Activated T-helper 1 cell treated with anti-CD3 and anti-CD28 coated beads, Interleukin-12 subunit alpha, Interleukin-12 subunit beta, Interleukin-2, Interleukin-4 antibody, amounts not matched to agents 30 ng/mL and 10 ng/mL and 1 ng/mL, durations not matched to agents 14 hours and 24 hours and 36 hours (primary cell): Measurements from ENCODE around the gene PTPRC. TPM values are rescaled to one million over a fixed set of nuclear protein-coding genes. Genes with fewer than 3 reads are reported as not detected.

ENCODE experiments used
- DNase-seq: peaks from one replicate; pipeline ENCODE4 v3.0.0; 2021; ENCODE audit warnings: low spot score
- H3K27ac Mint-ChIP-seq: one replicate; pipeline ENCODE4 v1.8.0; 2021; ENCODE audit warnings: mild to moderate bottlenecking, mixed read lengths
- H3K27me3 Mint-ChIP-seq: one replicate; pipeline ENCODE4 v1.8.0; 2022; ENCODE audit warnings: mild to moderate bottlenecking, moderate library complexity, mixed read lengths; ENCODE audit not compliant: insufficient read depth
- H3K36me3 Mint-ChIP-seq: one replicate; pipeline ENCODE4 v1.8.0; 2021; ENCODE audit warnings: low read depth, mixed read lengths
- H3K4me1 Mint-ChIP-seq: one replicate; pipeline ENCODE4 v1.8.0; 2021; ENCODE audit warnings: low read depth, mixed read lengths
- H3K4me3 Mint-ChIP-seq: one replicate; pipeline ENCODE4 v1.8.0; 2021; ENCODE audit warnings: mild to moderate bottlenecking, moderate library complexity, mixed read lengths
- H3K9me3 Mint-ChIP-seq: one replicate; pipeline ENCODE4 v1.8.0; 2021; ENCODE audit warnings: mixed read lengths
- intact Hi-C: fragments of 100-400 bp; cut with micrococcal nuclease; formaldehyde crosslinking; loops from one replicate; pipeline ENCODE4 v1.15.1; 2024
- total RNA-seq: library from RNA; stranded (reverse); gene quantifications from 2 replicates; pipeline ENCODE4 v1.2.3, GENCODE V29; 2022

Gene PTPRC
- total RNA-seq, 1 donor from 2014 or later = 512 TPM

DNA sequence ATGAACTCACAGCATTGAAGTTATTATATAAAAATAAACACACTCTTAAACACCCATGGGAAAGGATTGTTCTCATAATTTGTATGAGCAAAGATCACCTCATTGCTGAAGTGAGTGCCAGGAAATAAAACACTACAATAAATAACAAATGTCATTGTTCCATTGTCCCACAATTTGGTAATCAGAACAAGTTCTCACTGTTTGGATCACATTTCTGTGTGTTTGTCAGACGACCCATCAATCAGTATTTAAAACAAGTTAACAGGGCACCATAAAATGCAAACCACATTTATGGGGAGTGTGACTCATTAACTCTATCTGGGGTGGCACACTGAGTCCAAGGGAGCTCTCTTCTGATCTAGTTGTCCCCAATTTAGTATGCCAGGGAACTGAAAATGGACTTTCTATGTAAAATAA is 124.5 kb downstream of the PTPRC start:
- H3K36me3 Mint-ChIP-seq = peaks cover 1% of the 10 kb centered on the region
- DNase-seq = no peak
- H3K27ac Mint-ChIP-seq = no peak overlapping the region
- H3K4me1 Mint-ChIP-seq = peaks cover 29% of the 10 kb centered on the region
- peaks cover 3% of the 10 kb centered on the region for H3K9me3 Mint-ChIP-seq
- intact Hi-C loops = loop anchor here (2.0 kb wide), 1 partner anchor 349 kb away; no protein-coding TSS in a partner anchor
- no peaks in the 10 kb centered on the region for H3K27me3 Mint-ChIP-seq
- no peak overlapping the region for H3K4me3 Mint-ChIP-seq

DNA sequence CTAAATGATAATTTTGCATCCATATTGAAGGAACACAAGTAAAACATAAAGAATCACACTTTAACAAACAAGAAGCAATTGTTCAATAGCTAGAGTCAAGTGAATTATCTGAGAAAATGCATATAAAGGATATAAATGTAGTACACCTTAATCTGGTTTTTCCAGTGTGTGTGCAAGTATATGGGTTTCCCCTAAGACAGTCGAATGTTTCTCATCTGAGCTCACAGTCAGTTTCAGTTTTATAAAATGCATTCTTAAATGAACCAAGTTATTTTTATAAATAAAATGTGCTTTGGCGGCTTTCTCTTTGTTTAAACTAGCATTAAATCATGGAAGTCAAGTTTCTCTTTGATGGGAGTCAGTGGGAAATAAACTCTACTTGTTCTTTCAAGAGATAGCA is 125.9 kb downstream of the PTPRC start:
- H3K27ac Mint-ChIP-seq = no peak overlapping the region
- H3K27me3 Mint-ChIP-seq = peaks cover 3% of the 10 kb centered on the region
- no peak for DNase-seq
- peaks cover 1% of the 10 kb centered on the region for H3K36me3 Mint-ChIP-seq
- intact Hi-C loops = loop anchor here (2.0 kb wide), 1 partner anchor 20 kb away; no protein-coding TSS in a partner anchor
- H3K9me3 Mint-ChIP-seq = peaks cover 3% of the 10 kb centered on the region
- H3K4me3 Mint-ChIP-seq = no peak overlapping the region
- peaks cover 29% of the 10 kb centered on the region for H3K4me1 Mint-ChIP-seq

DNA sequence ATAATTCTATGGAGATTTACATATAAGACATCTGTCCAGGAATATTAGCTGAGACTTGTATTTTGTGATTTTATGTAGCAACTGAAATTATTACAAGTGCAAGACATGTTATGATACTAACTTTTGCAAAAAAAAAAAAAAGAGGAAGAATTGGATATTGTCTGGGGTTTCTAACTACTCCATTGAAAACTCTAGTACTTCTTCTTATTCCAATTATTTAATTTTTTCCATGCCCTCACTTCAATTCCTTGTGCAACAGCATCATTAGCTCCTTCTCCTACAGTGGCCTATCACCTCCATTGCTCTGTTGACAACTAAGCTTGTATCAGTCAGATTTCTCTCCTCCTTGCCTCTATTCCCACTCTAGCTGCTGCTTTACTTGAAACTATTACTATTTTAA is 126.6 kb downstream of the PTPRC start:
- Mint-ChIP-seq H3K4me3 (no peak overlapping the region), H3K9me3 (peaks cover 3% of the 10 kb centered on the region), H3K36me3 (peaks cover 1% of the 10 kb centered on the region), H3K27ac (no peak overlapping the region), H3K27me3 (peaks cover 5% of the 10 kb centered on the region), H3K4me1 (peaks cover 29% of the 10 kb centered on the region)
- DNase-seq = no peak
- intact Hi-C loops = loop anchor here (2.0 kb wide), 1 partner anchor 21 kb away; no protein-coding TSS in a partner anchor

DNA sequence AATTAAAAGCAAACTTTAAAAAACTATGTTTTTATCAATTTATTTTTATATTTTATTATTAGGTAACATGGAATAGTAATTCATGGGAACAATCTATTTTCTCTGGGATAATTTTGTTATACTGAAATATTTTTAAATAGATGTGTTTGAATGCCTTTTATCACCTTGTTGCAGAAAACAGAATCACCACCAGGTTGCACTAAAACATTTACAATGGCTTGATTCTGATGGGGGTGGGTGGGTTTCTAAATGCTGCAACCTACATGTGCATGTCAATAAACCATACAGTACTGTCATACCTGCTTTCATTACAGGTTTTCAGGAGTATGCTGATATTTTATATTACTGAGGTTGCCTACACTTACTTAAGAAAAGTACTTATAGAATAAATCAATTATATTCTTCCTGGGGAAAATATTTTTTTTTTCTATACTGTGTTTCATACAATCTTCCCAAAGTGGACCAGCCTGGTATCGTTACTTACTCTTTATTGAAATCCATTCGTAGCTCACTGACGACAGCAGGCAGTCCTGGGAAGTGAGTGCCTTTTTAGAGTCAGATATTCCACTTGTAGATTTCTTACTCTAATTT is 132.8 kb downstream of the PTPRC start:
- DNase-seq = no peak
- peaks cover 11% of the 10 kb centered on the region for H3K4me1 Mint-ChIP-seq
- intact Hi-C loops = loop anchor here (1.0 to 5.0 kb wide), 6 partner anchors 166 to 781 kb away; no protein-coding TSS in a partner anchor
- H3K27ac Mint-ChIP-seq = no peak overlapping the region
- H3K9me3 Mint-ChIP-seq = no peaks in the 10 kb centered on the region
- peaks cover 5% of the 10 kb centered on the region for H3K27me3 Mint-ChIP-seq
- peaks cover 4% of the 10 kb centered on the region for H3K36me3 Mint-ChIP-seq
- no peak overlapping the region for H3K4me3 Mint-ChIP-seq

DNA sequence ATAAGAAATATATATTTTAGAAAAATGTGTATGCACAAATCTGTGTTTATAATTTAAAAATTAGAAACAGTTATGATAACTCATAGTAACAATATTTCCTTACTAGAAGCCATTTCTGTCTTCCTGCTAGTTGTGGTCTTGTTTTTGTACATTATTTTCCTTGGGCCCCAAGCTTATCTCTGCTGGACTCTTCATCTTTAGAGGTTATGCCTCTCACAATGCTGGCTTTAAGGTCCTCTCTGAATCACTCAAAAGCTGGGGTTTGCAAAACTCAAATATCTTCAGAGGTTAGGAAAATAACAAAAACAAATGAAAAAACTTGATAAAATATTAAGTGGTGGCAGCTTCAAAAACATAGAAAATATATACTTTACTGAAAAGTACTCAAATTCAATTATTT is 133.8 kb downstream of the PTPRC start:
- intact Hi-C loops = loop anchor here (5.0 kb wide), 3 partner anchors 165 to 780 kb away; no protein-coding TSS in a partner anchor
- Mint-ChIP-seq H3K36me3 (peaks cover 3% of the 10 kb centered on the region), H3K4me1 (peaks cover 20% of the 10 kb centered on the region), H3K9me3 (no peaks in the 10 kb centered on the region), H3K4me3 (no peak overlapping the region), H3K27me3 (peaks cover 5% of the 10 kb centered on the region), H3K27ac (no peak overlapping the region)
- DNase-seq = no peak

DNA sequence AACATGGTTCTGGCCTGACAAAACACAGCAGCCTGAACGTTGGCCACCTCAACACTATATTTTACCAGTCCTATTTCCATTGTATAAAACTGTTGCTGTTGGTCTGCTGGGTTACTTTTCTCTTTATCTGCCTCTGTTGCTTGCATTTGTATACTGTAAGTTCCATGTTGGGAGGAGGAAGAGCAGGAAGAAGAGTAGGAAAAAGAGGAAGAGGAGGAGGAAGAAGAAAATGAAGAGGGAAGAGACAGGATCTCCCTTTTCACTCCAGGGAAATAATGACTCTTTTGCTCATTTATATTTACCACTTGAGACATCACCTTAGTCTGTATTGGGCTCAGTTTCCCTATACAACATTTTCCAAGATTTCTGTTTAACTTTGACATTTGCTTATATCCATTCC is 134.2 kb downstream of the PTPRC start:
- peaks cover 5% of the 10 kb centered on the region for H3K27me3 Mint-ChIP-seq
- H3K36me3 Mint-ChIP-seq = peaks cover 3% of the 10 kb centered on the region
- no peaks in the 10 kb centered on the region for H3K9me3 Mint-ChIP-seq
- DNase-seq = no peak
- peaks cover 24% of the 10 kb centered on the region for H3K4me1 Mint-ChIP-seq
- H3K27ac Mint-ChIP-seq = no peak overlapping the region
- H3K4me3 Mint-ChIP-seq = no peak overlapping the region
- intact Hi-C loops = loop anchor here (5.0 kb wide), 3 partner anchors 164 to 779 kb away; no protein-coding TSS in a partner anchor

DNA sequence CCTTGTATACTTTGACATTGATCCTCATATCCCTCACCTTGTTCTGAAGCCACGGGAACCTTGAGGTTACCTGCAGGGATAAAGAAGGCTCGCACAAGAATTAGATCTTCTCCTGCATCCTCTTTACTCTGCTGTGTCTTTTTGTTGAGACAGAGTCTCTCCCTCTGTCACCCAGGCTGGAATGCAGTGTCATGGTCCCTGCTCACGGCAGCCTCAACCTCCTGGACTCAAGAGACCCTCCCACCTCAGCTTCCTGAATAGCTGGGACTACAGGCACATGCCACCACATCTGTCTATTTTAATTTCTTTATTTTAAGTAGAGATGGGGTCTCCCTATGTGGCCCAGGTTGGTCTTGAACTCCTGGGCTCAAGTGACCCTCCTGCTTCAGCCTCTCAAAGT is 134.7 kb downstream of the PTPRC start:
- H3K9me3 Mint-ChIP-seq = no peaks in the 10 kb centered on the region
- H3K4me3 Mint-ChIP-seq = no peak overlapping the region
- H3K4me1 Mint-ChIP-seq = peaks cover 25% of the 10 kb centered on the region
- H3K27ac Mint-ChIP-seq = no peak overlapping the region
- H3K27me3 Mint-ChIP-seq = peaks cover 5% of the 10 kb centered on the region
- intact Hi-C loops = loop anchor here (5.0 kb wide), 3 partner anchors 164 to 779 kb away; no protein-coding TSS in a partner anchor
- DNase-seq = no peak
- H3K36me3 Mint-ChIP-seq = peaks cover 3% of the 10 kb centered on the region

DNA sequence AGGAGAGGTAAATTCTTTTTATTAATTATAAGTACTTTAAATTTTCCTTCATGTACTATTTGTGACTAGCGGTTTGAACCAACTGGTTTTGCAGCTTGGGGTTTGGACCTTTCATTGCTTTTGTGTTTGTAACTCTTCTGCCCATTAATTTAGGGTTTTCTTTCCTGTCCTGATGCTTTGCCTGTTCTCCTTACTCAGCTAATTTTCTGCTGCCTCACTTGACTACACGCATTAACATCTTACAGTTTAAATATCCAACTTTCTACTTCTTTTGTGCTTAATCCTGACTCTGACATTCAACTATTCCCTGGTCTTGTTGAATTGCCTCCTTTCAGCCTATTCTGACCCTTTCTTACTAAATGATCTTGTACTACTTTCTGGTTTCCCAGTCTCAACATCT is 135.6 kb downstream of the PTPRC start:
- intact Hi-C loops = loop anchor here (5.0 kb wide), 3 partner anchors 163 to 778 kb away; no protein-coding TSS in a partner anchor
- H3K27ac Mint-ChIP-seq = no peak overlapping the region
- peaks cover 25% of the 10 kb centered on the region for H3K4me1 Mint-ChIP-seq
- no peaks in the 10 kb centered on the region for H3K9me3 Mint-ChIP-seq
- no peak overlapping the region for H3K4me3 Mint-ChIP-seq
- DNase-seq = no peak
- H3K36me3 Mint-ChIP-seq = peaks cover 3% of the 10 kb centered on the region
- peaks cover 5% of the 10 kb centered on the region for H3K27me3 Mint-ChIP-seq

DNA sequence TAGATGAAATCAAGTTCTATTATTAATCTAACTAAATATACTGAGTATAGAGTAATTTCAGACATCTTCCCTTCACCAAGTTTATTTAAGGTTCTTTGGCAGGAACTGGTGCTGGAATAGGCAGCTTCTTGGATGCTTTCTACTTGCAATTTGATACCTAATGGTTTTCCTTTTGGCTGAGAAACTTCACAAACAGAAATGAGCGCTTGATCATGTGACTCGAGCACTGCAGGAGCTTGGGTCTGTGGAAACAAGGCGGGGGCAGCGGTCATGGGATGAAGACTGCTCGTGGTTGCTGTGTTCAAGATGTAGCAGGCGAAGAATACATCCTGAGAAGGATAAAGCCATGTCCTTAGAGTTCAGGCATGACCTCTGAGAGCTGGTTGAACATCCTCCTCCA is 136.8 kb downstream of the PTPRC start:
- no peak overlapping the region for H3K4me3 Mint-ChIP-seq
- intact Hi-C loops = no loop called here
- peaks cover 3% of the 10 kb centered on the region for H3K36me3 Mint-ChIP-seq
- no peaks in the 10 kb centered on the region for H3K9me3 Mint-ChIP-seq
- H3K27me3 Mint-ChIP-seq = no peaks in the 10 kb centered on the region
- H3K27ac Mint-ChIP-seq = no peak overlapping the region
- no peak for DNase-seq
- peaks cover 25% of the 10 kb centered on the region for H3K4me1 Mint-ChIP-seq

DNA sequence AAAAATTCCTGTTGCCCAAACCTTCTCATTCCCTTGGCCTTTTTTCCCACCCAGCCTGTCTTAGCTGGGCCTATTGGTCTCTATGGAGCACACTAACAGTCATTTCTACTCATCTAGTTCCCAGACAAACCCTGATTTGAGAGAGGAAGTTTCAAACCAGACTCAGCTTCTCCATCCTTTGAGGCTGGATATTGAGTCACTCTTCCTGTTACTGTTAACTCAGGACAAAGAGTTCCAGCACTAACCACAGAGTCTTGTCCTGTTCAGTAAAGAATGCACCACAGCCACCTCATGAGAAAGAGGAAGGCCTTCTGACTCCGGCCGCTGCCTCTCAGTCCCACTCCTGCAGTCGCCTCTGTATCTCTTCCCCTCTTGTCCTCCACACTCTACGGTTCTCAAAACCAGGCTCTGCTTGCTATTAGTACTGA is 137.8 kb downstream of the PTPRC start:
- Mint-ChIP-seq H3K27me3 (no peaks in the 10 kb centered on the region), H3K4me3 (no peak overlapping the region), H3K36me3 (peaks cover 3% of the 10 kb centered on the region), H3K27ac (peak overlapping the region; percentile 19), H3K9me3 (no peaks in the 10 kb centered on the region), H3K4me1 (peaks cover 25% of the 10 kb centered on the region)
- intact Hi-C loops = no loop called here
- DNase-seq = no peak

DNA sequence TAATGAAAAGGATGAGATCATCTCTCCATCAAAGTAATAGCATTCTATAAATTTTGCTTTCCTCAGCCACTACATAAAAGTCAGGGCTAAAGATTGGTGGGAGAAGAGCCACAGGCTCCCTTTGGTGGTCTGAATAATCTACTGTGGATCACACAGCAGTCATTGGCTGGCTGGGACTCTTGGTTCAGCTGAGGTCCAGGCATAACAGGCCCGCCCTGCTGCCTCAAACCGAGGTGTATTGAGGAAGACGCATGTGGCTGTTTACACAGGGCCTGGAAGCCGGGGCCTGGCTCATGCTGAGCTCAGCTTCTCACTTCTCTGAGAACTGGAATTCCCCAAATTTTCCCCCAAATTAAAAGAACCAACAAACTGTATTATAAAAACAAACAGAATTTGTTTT is 139.2 kb downstream of the PTPRC start:
- no peak for DNase-seq
- Mint-ChIP-seq H3K36me3 (peaks cover 2% of the 10 kb centered on the region), H3K4me1 (peaks cover 25% of the 10 kb centered on the region), H3K9me3 (no peaks in the 10 kb centered on the region), H3K27me3 (no peaks in the 10 kb centered on the region), H3K27ac (no peak overlapping the region), H3K4me3 (no peak overlapping the region)
- intact Hi-C loops = no loop called here

DNA sequence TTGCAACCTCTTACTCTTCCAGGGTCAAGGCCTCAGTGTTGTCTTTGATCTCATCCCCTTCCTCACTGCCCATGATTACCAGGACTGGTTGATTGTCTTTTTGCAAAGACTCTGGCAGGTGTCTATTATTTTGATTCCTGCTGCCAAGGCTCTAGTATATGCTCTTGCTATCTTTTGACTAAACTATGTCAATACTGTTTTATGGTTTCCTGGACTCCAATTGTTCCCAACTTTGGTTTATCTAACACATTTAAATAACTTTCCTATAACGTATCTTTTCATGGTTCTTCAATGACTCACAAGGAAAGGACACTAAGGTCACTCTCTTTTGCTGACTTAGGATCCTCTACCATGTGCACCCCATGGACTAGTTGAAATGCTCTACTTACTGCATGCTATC is 141.5 kb downstream of the PTPRC start:
- Mint-ChIP-seq H3K27me3 (no peaks in the 10 kb centered on the region), H3K4me1 (peaks cover 25% of the 10 kb centered on the region), H3K4me3 (no peak overlapping the region), H3K27ac (no peak overlapping the region), H3K9me3 (no peaks in the 10 kb centered on the region), H3K36me3 (peaks cover 2% of the 10 kb centered on the region)
- DNase-seq = no peak
- intact Hi-C loops = no loop called here

DNA sequence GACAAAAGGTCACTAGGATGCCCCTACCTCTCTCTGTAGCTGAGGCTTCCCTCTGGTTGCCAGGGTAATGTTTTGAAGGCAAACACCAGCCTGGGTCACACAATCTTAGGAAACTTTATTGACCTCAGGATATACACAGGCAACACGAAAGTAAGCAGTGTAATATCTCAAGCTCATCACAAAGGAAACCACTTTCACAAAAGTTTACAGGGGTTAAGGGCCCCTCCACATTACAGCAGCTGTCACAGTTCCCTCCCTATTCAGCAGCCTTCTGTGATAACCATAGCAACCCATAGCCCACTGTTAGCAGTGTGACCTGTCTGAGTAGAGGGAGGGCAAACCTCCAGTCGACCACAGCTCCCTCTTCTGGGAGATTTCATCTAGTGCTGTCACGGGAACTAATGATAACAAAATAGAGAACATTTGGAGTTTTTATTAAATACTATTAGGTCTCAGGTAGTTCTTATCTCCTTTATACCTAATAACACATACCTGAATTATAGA is 149.8 kb downstream of the PTPRC start:
- H3K4me1 Mint-ChIP-seq = peaks cover 11% of the 10 kb centered on the region
- H3K27ac Mint-ChIP-seq = no peak overlapping the region
- H3K36me3 Mint-ChIP-seq = no peaks in the 10 kb centered on the region
- no peak overlapping the region for H3K4me3 Mint-ChIP-seq
- no peaks in the 10 kb centered on the region for H3K9me3 Mint-ChIP-seq
- intact Hi-C loops = no loop called here
- peaks cover 3% of the 10 kb centered on the region for H3K27me3 Mint-ChIP-seq
- no peak for DNase-seq
